ENCODE measurements around the gene CSK. TPM values are rescaled to one million over a fixed set of nuclear protein-coding genes. Genes with fewer than 3 reads are reported as not detected.

Gene CSK
- total RNA-seq, 1 donor from 2014 or later, result 57.0 TPM

DNA sequence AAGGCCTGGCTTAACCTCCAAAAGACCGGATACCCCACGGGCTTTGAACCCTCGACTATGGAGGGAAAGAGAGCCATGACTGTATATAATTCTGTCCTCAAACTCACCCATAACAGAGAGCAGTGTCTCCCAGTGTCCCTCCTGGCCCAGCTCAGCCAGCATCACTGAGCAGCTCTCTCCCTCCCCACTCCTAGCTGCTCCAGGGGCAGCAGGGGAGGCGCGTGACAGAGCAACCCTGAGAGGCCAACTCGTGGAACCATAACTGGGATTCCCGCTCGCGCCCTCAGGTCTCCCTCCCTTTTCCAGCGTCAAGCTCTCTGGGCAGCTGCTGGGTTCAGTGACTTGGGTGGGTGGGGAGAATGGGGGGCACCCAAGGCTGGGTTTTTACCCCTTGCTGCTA lies 44.0 kb downstream of the CSK start:
- DNase-seq (ENCODE audit: extremely low spot score, unreplicated experiment), result no peak
- no peak for TF ChIP-seq CTCF (IDR thresholded peaks at IDR 0.05)
- Mint-ChIP-seq H3K27ac (ENCODE audit: unreplicated experiment) (no peak overlapping the region), H3K9me3 (ENCODE audit: unreplicated experiment) (no peaks in the 10 kb centered on the region), H3K36me3 (ENCODE audit: unreplicated experiment) (no peaks in the 10 kb centered on the region), H3K4me1 (ENCODE audit: unreplicated experiment) (no peaks in the 10 kb centered on the region), H3K27me3 (ENCODE audit: unreplicated experiment) (peaks cover 18% of the 10 kb centered on the region), H3K4me3 (ENCODE audit: unreplicated experiment) (no peak overlapping the region)

DNA sequence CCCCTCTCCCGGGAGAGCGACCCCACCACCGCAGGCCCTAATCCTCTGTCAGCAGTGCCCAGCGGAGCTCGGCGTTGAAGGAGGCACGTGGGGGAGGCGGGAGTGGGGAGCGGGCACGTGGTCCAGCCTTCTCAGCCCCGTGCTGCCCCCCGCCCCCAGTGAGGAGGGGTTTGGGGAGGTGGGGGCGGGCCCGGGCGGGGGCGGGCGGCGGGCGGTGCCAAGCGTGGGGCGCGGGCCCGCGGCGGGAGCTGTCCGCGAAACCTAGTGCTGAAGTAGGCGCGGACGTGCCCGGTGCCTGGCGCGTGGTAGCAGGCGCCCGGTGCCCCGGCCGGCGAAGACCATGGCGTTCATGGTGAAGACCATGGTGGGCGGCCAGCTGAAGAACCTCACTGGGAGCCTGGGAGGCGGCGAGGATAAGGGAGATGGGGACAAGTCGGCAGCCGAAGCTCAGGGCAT lies 44.5 kb downstream of the CSK start, which contains the start of gene CPLX3:
Gene CPLX3 (plus strand): TSS at position 264 of the 456 bp plus-strand sequence. CDS start 77 bp downstream, at position 341.
- Mint-ChIP-seq H3K27ac (ENCODE audit: unreplicated experiment) (no peak within 1 kb of the TSS), H3K36me3 (ENCODE audit: unreplicated experiment) (no peaks in the 10 kb centered on the region), H3K9me3 (ENCODE audit: unreplicated experiment) (no peaks in the 10 kb centered on the region), H3K4me3 (ENCODE audit: unreplicated experiment) (no peak within 1 kb of the TSS), H3K27me3 (ENCODE audit: unreplicated experiment) (peaks cover 18% of the 10 kb centered on the region), H3K4me1 (ENCODE audit: unreplicated experiment) (no peaks in the 10 kb centered on the region)
- DNase-seq (ENCODE audit: extremely low spot score, unreplicated experiment), result no peak
- TF ChIP-seq CTCF (IDR thresholded peaks at IDR 0.05), result no peak

DNA sequence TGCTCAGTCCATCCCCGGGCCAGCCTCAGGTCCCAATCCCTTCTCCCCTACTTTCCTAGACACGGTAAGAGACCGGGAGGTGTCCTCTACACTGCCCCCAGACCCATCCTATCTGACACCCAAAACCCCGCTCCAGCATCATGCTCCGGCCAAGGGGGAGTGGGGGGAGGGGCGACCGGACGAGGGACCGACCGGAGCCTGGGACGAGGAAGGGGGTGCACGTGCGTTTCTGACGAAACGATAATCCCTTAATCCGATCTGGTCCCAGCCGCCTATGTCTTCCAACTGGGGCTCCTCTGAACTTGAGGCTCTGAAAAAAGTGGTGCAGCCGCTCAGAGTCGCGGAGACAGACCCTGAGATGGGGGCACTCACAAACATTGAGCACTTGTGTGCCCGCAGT lies 45.0 kb downstream of the CSK start:
- no peak overlapping the region for H3K4me3 Mint-ChIP-seq (ENCODE audit: unreplicated experiment)
- H3K9me3 Mint-ChIP-seq (ENCODE audit: unreplicated experiment), result no peaks in the 10 kb centered on the region
- H3K27ac Mint-ChIP-seq (ENCODE audit: unreplicated experiment), result no peak overlapping the region
- no peak for DNase-seq (ENCODE audit: extremely low spot score, unreplicated experiment)
- TF ChIP-seq CTCF (IDR thresholded peaks at IDR 0.05), result no peak
- H3K27me3 Mint-ChIP-seq (ENCODE audit: unreplicated experiment), result peaks cover 18% of the 10 kb centered on the region
- no peaks in the 10 kb centered on the region for H3K4me1 Mint-ChIP-seq (ENCODE audit: unreplicated experiment)
- H3K36me3 Mint-ChIP-seq (ENCODE audit: unreplicated experiment), result no peaks in the 10 kb centered on the region

GRCh38 chr15:74827614-74828013 lies 45.7 kb downstream of the CSK start:
- no peak for DNase-seq (ENCODE audit: extremely low spot score, unreplicated experiment)
- peaks cover 18% of the 10 kb centered on the region for H3K27me3 Mint-ChIP-seq (ENCODE audit: unreplicated experiment)
- no peaks in the 10 kb centered on the region for H3K9me3 Mint-ChIP-seq (ENCODE audit: unreplicated experiment)
- H3K4me1 Mint-ChIP-seq (ENCODE audit: unreplicated experiment), result no peaks in the 10 kb centered on the region
- H3K36me3 Mint-ChIP-seq (ENCODE audit: unreplicated experiment), result no peaks in the 10 kb centered on the region
- no peak overlapping the region for H3K27ac Mint-ChIP-seq (ENCODE audit: unreplicated experiment)
- H3K4me3 Mint-ChIP-seq (ENCODE audit: unreplicated experiment), result no peak overlapping the region
- TF ChIP-seq CTCF (IDR thresholded peaks at IDR 0.05), result no peak

DNA sequence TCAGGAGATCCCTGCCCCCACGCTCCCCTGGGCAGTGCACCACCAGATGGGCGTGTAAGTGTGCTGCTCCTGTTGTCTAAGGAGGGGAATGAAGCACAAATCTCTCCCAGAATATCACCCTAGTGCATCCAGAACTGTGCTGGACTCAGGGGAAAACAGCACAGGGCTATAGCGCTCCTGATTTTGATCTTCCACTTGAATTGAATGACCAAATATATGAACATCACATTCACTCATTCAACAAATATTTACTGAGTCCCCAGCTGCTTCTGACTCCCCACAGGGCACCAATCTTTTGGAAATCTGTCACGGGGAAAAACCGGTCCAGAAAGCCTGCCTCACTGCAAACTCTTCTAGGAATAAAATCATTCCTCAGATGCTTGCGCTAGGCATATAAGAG lies 47.0 kb downstream of the CSK start:
- H3K4me1 Mint-ChIP-seq (ENCODE audit: unreplicated experiment), result no peaks in the 10 kb centered on the region
- no peak for TF ChIP-seq CTCF (IDR thresholded peaks at IDR 0.05)
- H3K27me3 Mint-ChIP-seq (ENCODE audit: unreplicated experiment), result peaks cover 17% of the 10 kb centered on the region
- DNase-seq (ENCODE audit: extremely low spot score, unreplicated experiment), result no peak
- no peaks in the 10 kb centered on the region for H3K36me3 Mint-ChIP-seq (ENCODE audit: unreplicated experiment)
- H3K4me3 Mint-ChIP-seq (ENCODE audit: unreplicated experiment), result no peak overlapping the region
- H3K27ac Mint-ChIP-seq (ENCODE audit: unreplicated experiment), result no peak overlapping the region
- H3K9me3 Mint-ChIP-seq (ENCODE audit: unreplicated experiment), result no peaks in the 10 kb centered on the region

Measured in osteocyte (in vitro differentiated cells).